Panc1 (cell line): ENCODE measurements around the gene INCENP. TPM values are rescaled to one million over a fixed set of nuclear protein-coding genes. Genes with fewer than 3 reads are reported as not detected.

Source experiments
- ATAC-seq: fragments of 200-7000 bp; cut with Tn5 transposase; 2 replicates; pipeline ENCODE4 v1.9.1; 2020; ENCODE audit warnings: mild to moderate bottlenecking, moderate library complexity
- BruUV-seq: library from RNA; stranded (reverse); fragments of 400-500 nt; replicated peaks from 2 replicates; lab custom pipeline; 2021; lab: Mats Ljungman, UMichigan
- CTCF ChIA-PET: fragments of 300-600 bp; sonication (Branson Sonifier 250); formaldehyde crosslinking; loops from one replicate; lab custom pipeline; 2022; ENCODE audit warnings: antibody characterized with exemption; lab: Charles Lee
- POLR2A ChIA-PET: fragments of 300-600 bp; sonication (Branson Sonifier 250); formaldehyde crosslinking; loops from one replicate; lab custom pipeline; 2022; ENCODE audit warnings: antibody characterized with exemption; lab: Charles Lee
- DNase-seq: peaks from one replicate; pipeline ENCODE4 v3.0.0-alpha.2; 2010; ENCODE audit warnings: low read depth, low spot score
- H3K27ac ChIP-seq: 2 replicates; pipeline ENCODE4 v1.5.1; 2011; ENCODE audit warnings: mild to moderate bottlenecking, low read length, inconsistent platforms
- H3K27me3 ChIP-seq: fragments of 200-500 bp; sonication (Bioruptor generic); 2 replicates; pipeline ENCODE4 v1.6.0; 2014; ENCODE audit warnings: low read length, inconsistent platforms; ENCODE audit not compliant: control insufficient read depth, insufficient read depth
- H3K36me3 ChIP-seq: fragments of 200-500 bp; sonication (Bioruptor generic); 2 replicates; pipeline ENCODE4 v1.5.1; 2014; ENCODE audit warnings: inconsistent platforms, mild to moderate bottlenecking, low read length, moderate library complexity; ENCODE audit not compliant: control insufficient read depth, insufficient read depth
- H3K4me1 ChIP-seq: 2 replicates; pipeline ENCODE4 v1.5.1; 2011; ENCODE audit warnings: inconsistent platforms, mild to moderate bottlenecking, low read length, moderate library complexity; ENCODE audit not compliant: control insufficient read depth, insufficient read depth
- H3K4me3 ChIP-seq, 2 experiments: 2 replicates each; pipeline ENCODE4 v1.5.1; 2011 to 2012; ENCODE audit warnings: low read depth in 2 of 2, low read length in 2 of 2, mild to moderate bottlenecking in 2 of 2, inconsistent platforms in 1 of 2, moderate library complexity in 1 of 2
- H3K9me3 ChIP-seq: fragments of 200-500 bp; sonication (Bioruptor generic); 2 replicates; pipeline ENCODE4 v1.5.1; 2014; ENCODE audit warnings: low read depth, mild to moderate bottlenecking, inconsistent platforms, low read length, moderate library complexity; ENCODE audit not compliant: control insufficient read depth, insufficient read depth
- POLR2AphosphoS5 ChIP-seq: IDR thresholded peaks from 2 replicates; pipeline ENCODE4 v1.6.1; 2012; ENCODE audit warnings: mild to moderate bottlenecking, low read depth, low read length, moderate library complexity
- SIN3A ChIP-seq: IDR thresholded peaks from 2 replicates; pipeline ENCODE4 v1.6.1; 2012; ENCODE audit warnings: low read depth, mild to moderate bottlenecking, low read length, moderate library complexity, borderline replicate concordance; ENCODE audit not compliant: insufficient read depth
- TCF7L2 ChIP-seq: IDR thresholded peaks from 2 replicates; pipeline ENCODE4 v1.6.1; 2011; ENCODE audit warnings: mild to moderate bottlenecking, low read depth, low read length, inconsistent platforms
- in situ Hi-C: cut with HindIII; loops from 2 replicates; pipeline ENCODE4 v1.10.0; 2016; ENCODE audit warnings: low sequenced_read_pairs, low pct_unique_long_range_greater_than_20kb
- intact Hi-C: fragments of 100-400 bp; cut with micrococcal nuclease; formaldehyde crosslinking; loops from one replicate; pipeline ENCODE4 v1.10.0; 2022; ENCODE audit not compliant: unreplicated experiment
- total RNA-seq: library from RNA; stranded (reverse); gene quantifications from one replicate; pipeline ENCODE4 v1.2.1, GENCODE V29; 2021; ENCODE audit not compliant: unreplicated experiment
- TF ChIP-seq, protein P1 (sequence below), 2 experiments: IDR thresholded peaks; 2 replicates each; pipeline ENCODE4 v1.6.1; 2011 to 2012; ENCODE audit warnings: low read depth in 2 of 2, control low read depth in 1 of 2, low read length in 1 of 2, mild to moderate bottlenecking in 1 of 2, moderate library complexity in 1 of 2; ENCODE audit not compliant: insufficient read depth in 1 of 2
- TF ChIP-seq, protein P2 (sequence below): fragments of 450-650 bp; IDR thresholded peaks from 2 replicates; pipeline ENCODE4 v1.5.1; 2017; ENCODE audit warnings: mild to moderate bottlenecking

INCENP gene
- total RNA-seq, 1 experiment from 2014 or later, result 81.5 TPM

DNA sequence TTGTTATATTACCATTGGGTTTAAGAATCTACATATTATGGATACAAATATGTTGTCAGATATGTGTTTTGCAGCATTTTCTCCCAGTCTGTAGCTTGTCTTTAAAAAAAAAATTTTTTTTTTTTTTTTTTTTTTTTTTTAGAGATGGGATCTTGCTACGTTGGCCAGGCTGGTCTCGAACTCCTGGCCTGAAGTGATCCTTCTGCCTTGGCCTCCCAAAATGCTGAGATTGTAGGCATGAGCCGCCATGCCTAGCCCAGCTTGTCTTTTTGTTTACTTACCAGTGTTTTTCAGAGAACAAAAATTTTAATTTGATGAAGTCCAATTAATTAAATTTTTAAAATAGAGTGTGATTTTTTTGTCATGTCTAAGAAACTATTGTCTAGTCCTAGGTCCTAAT lies 29.8 kb downstream of the INCENP start:
- intact Hi-C loops, result no loop called here

DNA sequence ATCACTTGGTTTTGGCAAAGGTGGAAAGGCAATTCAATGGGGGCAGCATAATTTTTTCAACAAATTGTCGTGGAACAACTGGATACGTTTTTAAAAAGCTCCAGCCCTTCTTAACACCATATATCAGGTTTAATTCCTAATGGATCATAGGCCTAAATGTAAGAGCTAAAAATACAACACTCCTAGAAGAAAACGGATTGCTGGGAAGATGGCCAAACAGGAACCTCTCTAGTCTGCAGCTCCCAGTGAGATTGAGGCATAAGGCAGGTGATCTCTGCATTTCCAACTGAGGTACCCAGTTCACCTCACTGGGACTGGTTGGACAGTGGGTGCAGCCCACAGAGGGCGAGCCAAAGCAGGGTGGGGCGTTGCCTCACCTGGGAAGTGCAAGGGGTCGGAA lies 33.8 kb downstream of the INCENP start:
- no TSS peak for BruUV-seq
- Histone ChIP-seq H3K36me3 (peaks cover 2% of the 10 kb centered on the region; the same call in 1 of the 2 replicates), H3K27me3 (no peaks in the 10 kb centered on the region), H3K27ac (no peak overlapping the region), H3K4me1 (no peaks in the 10 kb centered on the region), H3K4me3 (no peak overlapping the region), H3K9me3 (no peaks in the 10 kb centered on the region)
- ATAC-seq (peak; percentile 53; the same call in 1 of the 2 replicates), DNase-seq (no peak)
- in situ Hi-C loops, result no loop called here
- intact Hi-C loops, result no loop called here
- ChIA-PET POLR2A (no interaction called here), CTCF (no interaction called here)
- TF ChIP-seq TCF7L2 (no peak), POLR2AphosphoS5 (no peak), SIN3A (no peak)
- TF ChIP-seq, protein P1, sequence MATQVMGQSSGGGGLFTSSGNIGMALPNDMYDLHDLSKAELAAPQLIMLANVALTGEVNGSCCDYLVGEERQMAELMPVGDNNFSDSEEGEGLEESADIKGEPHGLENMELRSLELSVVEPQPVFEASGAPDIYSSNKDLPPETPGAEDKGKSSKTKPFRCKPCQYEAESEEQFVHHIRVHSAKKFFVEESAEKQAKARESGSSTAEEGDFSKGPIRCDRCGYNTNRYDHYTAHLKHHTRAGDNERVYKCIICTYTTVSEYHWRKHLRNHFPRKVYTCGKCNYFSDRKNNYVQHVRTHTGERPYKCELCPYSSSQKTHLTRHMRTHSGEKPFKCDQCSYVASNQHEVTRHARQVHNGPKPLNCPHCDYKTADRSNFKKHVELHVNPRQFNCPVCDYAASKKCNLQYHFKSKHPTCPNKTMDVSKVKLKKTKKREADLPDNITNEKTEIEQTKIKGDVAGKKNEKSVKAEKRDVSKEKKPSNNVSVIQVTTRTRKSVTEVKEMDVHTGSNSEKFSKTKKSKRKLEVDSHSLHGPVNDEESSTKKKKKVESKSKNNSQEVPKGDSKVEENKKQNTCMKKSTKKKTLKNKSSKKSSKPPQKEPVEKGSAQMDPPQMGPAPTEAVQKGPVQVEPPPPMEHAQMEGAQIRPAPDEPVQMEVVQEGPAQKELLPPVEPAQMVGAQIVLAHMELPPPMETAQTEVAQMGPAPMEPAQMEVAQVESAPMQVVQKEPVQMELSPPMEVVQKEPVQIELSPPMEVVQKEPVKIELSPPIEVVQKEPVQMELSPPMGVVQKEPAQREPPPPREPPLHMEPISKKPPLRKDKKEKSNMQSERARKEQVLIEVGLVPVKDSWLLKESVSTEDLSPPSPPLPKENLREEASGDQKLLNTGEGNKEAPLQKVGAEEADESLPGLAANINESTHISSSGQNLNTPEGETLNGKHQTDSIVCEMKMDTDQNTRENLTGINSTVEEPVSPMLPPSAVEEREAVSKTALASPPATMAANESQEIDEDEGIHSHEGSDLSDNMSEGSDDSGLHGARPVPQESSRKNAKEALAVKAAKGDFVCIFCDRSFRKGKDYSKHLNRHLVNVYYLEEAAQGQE (IDR thresholded peaks at IDR 0.05; ENCODE audit: insufficient read depth in 1 of 2, low read depth in 2 of 2, low read length in 1 of 2), result no peak
- TF ChIP-seq, protein P2, sequence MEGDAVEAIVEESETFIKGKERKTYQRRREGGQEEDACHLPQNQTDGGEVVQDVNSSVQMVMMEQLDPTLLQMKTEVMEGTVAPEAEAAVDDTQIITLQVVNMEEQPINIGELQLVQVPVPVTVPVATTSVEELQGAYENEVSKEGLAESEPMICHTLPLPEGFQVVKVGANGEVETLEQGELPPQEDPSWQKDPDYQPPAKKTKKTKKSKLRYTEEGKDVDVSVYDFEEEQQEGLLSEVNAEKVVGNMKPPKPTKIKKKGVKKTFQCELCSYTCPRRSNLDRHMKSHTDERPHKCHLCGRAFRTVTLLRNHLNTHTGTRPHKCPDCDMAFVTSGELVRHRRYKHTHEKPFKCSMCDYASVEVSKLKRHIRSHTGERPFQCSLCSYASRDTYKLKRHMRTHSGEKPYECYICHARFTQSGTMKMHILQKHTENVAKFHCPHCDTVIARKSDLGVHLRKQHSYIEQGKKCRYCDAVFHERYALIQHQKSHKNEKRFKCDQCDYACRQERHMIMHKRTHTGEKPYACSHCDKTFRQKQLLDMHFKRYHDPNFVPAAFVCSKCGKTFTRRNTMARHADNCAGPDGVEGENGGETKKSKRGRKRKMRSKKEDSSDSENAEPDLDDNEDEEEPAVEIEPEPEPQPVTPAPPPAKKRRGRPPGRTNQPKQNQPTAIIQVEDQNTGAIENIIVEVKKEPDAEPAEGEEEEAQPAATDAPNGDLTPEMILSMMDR, result no peak

More for the DNA sequence above, 29.8 kb downstream of the INCENP start:
- Histone ChIP-seq H3K9me3 (no peaks in the 10 kb centered on the region), H3K27me3 (no peaks in the 10 kb centered on the region), H3K4me1 (no peaks in the 10 kb centered on the region), H3K36me3 (peaks cover 7% of the 10 kb centered on the region; the same call in 1 of the 2 replicates), H3K4me3 (no peak overlapping the region), H3K27ac (no peak overlapping the region)
- CTCF ChIA-PET, result no interaction called here
- ATAC-seq (no peak), DNase-seq (no peak)
- in situ Hi-C loops, result no loop called here
- POLR2A ChIA-PET, result interaction anchor here (0.6 kb wide), 1 partner anchor 179 kb away, joined by 3 read pairs; no protein-coding TSS in a partner anchor
- no TSS peak for BruUV-seq
- TF ChIP-seq, protein P2, result no peak
- no peak for TF ChIP-seq TCF7L2
- no peak for TF ChIP-seq SIN3A
- no peak for TF ChIP-seq POLR2AphosphoS5
- TF ChIP-seq, protein P1 (IDR thresholded peaks at IDR 0.05; ENCODE audit: insufficient read depth in 1 of 2, low read depth in 2 of 2, low read length in 1 of 2), result no peak
